HepG2 (cell line): ENCODE data around the gene DPEP1. TPM values are rescaled to one million over a fixed set of nuclear protein-coding genes. Genes with fewer than 3 reads are reported as not detected.

Experiments
- ATM ChIP-seq: fragments of 450-650 bp; IDR thresholded peaks from 2 replicates; pipeline ENCODE4 v1.7.1; 2017; ENCODE audit warnings: mild to moderate bottlenecking, borderline replicate concordance
- HBP1 ChIP-seq: IDR thresholded peaks from 2 replicates; pipeline ENCODE4 v1.6.1; 2016; ENCODE audit warnings: low read depth, control low read depth
- PRDM15 ChIP-seq: sonication (generic); formaldehyde crosslinking; IDR thresholded peaks from 2 replicates; pipeline ENCODE4 v1.4.0; 2020; ENCODE audit warnings: missing genetic modification reagents
- SAFB2 ChIP-seq: sonication (generic); formaldehyde crosslinking; IDR thresholded peaks from 2 replicates; pipeline ENCODE4 v1.5.1; 2020; ENCODE audit warnings: missing genetic modification reagents, low read depth, mild to moderate bottlenecking, borderline replicate concordance
- ZBTB4 ChIP-seq: sonication (generic); formaldehyde crosslinking; IDR thresholded peaks from 2 replicates; pipeline ENCODE4 v1.4.0; 2020; ENCODE audit warnings: missing genetic modification reagents, mild to moderate bottlenecking, borderline replicate concordance
- ZNF326 ChIP-seq: sonication (generic); formaldehyde crosslinking; IDR thresholded peaks from 2 replicates; pipeline ENCODE4 v1.4.0; 2020; ENCODE audit warnings: missing genetic modification reagents, borderline replicate concordance
- ZNF430 ChIP-seq: sonication (generic); formaldehyde crosslinking; IDR thresholded peaks from 2 replicates; pipeline ENCODE4 v1.9.0; 2021; ENCODE audit warnings: mild to moderate bottlenecking, missing genetic modification reagents
- ZNF564 ChIP-seq: sonication (generic); formaldehyde crosslinking; IDR thresholded peaks from 2 replicates; pipeline ENCODE4 v1.8.1; 2023; ENCODE audit warnings: mild to moderate bottlenecking, missing genetic modification reagents
- ZNF761 ChIP-seq: sonication (generic); formaldehyde crosslinking; conservative IDR thresholded peaks from 2 replicates; pipeline ENCODE4 v1.4.0; 2020; ENCODE audit warnings: mild to moderate bottlenecking, missing genetic modification reagents
- polyA plus RNA-seq, 8 experiments: library from polyadenylated mRNA; depleted of rRNA in 3 of 8; stranded (reverse) in 7 of 8; unstranded in 1 of 8; fragments of >200 nt; fragmentation: Illumina TruSeq in 4 of 8; extraction: Trizol in 4 of 8; gene quantifications; 2 replicates each; pipeline versions ENCODE4 v1.2.1 to v1.2.3, GENCODE V29; 2011 to 2016; ENCODE audit warnings: low read depth in 4 of 8, missing spikeins in 1 of 8, mixed read lengths in 1 of 8; ENCODE audit not compliant: insufficient read depth in 1 of 8
- total RNA-seq, 5 experiments: library from RNA; depleted of rRNA; stranded (reverse); fragments of >200 nt; fragmentation: Illumina TruSeq; extraction: Trizol; gene quantifications; 2 replicates each; pipeline ENCODE4 v1.2.3, GENCODE V29; 2016; ENCODE audit warnings: low read depth in 1 of 5

The DPEP1 gene
- total and polyA plus RNA-seq, 2 of the 13 experiments (the other 11 are each of a cell fraction or from before 2014, with no cell fraction given): 37.6 to 52.2 TPM

- TF ChIP-seq HBP1 (CRISPR knock-in tag) (no peak), ATM (no peak), ZNF761 (peak; percentile 33; the same call in 1 of the 2 replicates), ZNF564 (CRISPR knock-in tag) (0 out of 2 replicates have a peak, but pooled peaks have one; percentile 9), ZNF326 (CRISPR knock-in tag) (no peak), ZBTB4 (CRISPR knock-in tag) (peak; percentile 93; the same call in 1 of the 2 replicates), ZNF430 (CRISPR knock-in tag) (no peak), PRDM15 (CRISPR knock-in tag) (no peak), SAFB2 (CRISPR knock-in tag) (0 out of 2 replicates have a peak, but pooled peaks have one; percentile 19)
Measured at GRCh38 chr16:89565256-89565505, 48.3 kb upstream of the DPEP1 start (continued).
